ENCODE data around the gene STK24. TPM values are rescaled to one million over a fixed set of nuclear protein-coding genes. Genes with fewer than 3 reads are reported as not detected.

Gene STK24
- total RNA-seq, 1 experiment from 2014 or later, result 93.2 TPM

DNA sequence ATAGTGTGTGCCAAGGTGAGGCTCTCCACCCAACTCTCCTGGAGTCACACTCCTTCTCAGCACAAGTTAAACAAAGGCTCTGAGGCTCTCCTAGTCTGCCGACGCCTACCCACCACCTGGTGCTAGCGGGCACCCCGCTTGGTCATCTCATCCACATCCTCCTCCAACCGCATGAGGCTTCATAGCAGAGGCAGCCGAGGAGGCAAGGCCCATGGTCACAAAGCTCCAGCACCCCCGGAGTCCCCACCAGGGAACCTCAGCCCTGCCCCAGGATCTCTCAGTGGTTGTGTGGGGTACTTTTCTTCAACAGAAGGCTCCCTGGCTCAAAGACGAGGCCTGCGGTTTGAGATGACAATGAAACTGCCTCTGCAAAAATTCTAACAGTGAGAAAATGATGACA lies 43.0 kb downstream of the STK24 start:
- DNase-seq (ENCODE audit: low read depth), result no peak

DNA sequence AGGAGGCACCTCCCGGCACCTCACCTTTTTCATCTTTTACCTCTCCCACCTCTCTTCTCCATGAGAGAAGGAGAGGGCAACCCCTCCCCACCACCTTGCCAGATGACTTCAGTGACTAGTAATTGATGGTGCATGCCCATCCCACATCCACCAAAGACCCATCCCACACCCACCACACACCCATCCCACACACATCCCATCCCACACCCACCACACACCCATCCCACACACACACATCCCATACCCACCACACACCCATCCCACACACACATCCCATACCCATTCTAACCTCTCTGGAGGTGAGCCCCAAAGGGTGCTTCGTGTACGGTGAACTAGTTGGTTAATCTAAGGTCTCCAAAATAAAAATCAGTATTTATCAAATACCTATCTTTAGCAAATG lies 44.7 kb downstream of the STK24 start:
- DNase-seq (ENCODE audit: low read depth), result no peak

DNA sequence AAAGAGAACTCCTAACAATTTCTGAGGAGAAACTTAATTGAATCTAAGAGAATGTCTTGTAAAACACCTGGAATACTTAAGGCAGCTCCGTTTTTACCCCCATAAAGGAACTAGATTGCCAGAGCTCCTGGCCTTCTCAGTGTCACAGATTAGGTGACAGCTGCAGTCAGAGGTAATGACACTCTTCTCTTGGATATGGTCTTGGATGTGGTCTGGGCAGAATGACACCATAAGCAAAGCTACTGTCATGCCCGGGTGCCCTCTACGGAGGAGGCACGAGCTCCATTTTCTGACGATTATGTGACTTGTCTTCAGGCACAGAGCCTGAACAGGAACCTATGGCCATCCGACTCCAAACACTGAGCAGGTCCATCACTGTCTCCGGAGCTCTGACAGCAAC lies 46.7 kb downstream of the STK24 start:
- DNase-seq (ENCODE audit: low read depth), result no peak

DNA sequence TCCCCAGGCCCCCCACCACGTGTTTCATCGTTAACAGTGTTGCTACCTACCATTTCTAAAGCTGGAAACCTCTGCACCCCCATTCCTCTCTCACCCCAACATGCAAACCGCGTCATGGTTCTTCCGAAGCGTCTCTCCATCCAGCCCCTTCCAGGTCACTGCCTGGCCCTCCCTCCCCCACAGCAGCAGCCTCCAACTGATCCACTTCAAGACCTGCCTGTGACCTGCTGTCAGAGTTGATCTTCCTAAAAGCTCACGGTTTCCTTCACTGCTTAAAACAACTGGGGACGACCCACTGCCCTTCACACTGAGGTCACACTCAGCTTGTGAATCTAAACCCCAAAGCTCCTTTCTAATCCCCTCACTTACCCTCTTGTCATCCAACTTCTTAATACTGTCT lies 47.7 kb downstream of the STK24 start:
- DNase-seq (ENCODE audit: low read depth), result no peak

DNA sequence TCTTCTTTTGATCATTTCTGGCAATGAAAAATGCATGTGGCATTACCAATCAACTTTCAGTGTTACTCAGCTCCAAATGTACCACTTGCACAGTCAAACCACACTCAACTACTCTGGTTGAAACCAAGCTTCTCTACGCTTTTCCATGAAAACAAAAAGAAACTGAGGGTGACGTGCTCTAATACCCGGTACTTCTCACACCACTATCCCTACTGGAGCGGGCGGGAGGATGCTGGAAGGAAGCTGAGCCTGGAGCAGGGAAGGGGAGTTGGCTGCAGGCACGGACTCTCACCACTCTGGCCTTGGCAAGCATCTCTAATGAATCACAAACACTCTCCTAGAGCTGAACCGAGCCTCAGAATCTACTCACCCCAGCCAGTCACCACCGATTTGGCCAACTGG lies 48.2 kb downstream of the STK24 start:
- no peak for DNase-seq (ENCODE audit: low read depth)

DNA sequence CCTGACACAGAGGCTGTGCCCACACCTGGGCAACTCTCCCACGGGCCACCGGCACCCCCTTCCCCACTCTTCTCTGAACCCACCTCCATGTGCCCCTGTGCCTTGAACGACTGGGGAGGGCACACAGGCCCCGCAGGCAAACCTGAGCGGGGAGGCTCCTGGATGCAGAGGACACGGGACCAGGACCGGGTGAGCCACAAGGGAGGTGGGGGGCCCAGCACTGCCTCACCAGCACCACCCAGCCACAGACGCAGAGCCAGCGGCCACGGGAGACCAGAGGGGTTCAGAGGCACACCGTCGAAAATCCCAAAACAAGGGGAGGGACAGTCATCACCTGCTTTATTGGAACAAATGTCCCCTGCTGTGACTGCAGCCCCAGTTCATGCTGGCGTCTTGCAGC lies 49.4 kb downstream of the STK24 start:
- no peak for DNase-seq (ENCODE audit: low read depth)

DNA sequence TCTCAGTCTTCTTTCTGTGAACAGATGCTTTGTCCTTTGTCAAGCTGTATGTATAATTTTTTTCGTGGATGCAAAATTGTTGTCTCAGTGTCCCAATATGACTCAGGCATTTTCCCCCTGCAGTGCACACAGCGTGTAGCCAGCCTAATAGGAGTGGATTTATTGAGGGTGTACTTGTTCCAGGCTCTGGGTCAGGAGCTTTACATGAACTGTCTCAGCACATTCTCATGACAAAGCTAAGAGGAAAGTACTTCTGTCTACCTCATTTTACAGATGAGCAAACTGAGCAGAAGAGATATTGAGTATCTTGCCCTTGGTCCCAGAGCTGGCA lies 50.8 kb downstream of the STK24 start:
- no peak for DNase-seq (ENCODE audit: low read depth)

DNA sequence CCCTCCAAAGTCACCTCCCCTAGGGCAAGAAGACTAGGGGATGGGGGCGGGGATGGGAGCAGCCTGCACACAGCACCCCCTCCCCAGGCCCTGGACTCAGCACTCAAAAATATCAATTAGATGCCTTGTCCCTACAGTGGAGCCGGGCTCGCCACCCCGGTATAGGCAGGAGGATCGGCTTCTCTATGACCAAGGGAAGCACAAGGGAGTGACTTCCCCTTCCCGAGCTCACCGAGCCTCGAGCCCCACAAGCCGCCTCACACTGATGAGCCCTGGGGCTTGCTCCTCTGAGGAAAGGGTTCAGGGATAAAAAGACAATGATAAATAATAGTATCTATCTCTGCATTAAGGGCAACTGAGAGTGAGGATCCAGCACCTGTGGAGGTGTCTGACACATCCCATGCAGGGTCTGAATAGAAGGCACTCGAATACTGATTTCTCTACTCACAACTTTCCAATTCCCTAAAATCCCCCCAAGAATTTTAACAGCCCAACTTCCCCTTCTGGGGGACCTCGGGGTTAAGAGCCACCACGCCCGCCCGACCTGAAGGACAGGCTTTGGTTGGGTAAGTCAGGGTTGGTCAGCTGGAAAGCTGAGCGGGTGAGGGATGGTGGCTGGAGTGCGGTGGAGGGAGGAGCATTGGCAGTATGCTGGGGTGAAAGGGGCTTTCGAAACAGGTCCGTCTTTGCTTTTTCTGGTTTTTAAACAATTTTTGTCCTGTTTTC lies 51.3 kb downstream of the STK24 start:
- DNase-seq (ENCODE audit: low read depth), result no peak

DNA sequence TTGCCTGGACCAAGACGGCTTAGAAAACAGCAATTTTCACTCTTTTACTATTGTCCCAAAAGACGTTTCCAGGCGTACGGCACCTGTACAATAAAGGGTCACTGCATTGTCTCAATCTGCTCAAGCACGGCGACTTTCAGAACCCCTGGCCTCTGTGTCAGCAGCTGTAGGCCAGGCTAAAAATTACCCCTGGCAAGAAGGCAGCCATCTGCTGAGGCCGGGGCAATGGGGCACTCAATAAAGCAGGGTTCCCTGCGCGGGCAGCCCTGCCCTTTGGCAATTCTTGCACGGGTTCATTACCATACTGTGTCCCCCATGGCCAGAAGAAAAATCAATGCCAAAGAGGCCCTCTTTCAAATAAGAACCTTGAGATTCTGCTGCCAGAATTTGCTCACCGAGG lies 52.1 kb downstream of the STK24 start:
- DNase-seq (ENCODE audit: low read depth), result no peak

DNA sequence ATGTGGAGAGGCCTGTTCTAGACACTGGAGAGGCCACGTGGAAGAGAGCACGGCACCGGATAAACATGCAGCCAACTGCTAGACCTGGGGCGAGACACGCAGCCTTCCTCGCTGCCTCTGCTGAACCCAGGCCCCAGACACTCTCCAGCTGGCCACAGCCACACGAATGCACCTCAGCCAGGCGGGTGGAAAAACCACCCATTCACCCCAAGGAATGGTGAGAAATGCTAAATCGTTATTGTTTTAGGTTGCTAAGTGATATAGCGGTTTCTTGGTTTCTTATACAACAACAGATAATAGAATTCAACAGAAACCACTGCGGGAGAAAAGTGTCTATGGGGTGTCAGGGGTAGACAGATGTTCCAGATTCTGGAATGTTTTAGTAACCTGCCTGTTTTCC lies 52.5 kb downstream of the STK24 start:
- peak; percentile 3 for DNase-seq (ENCODE audit: low read depth)

DNA sequence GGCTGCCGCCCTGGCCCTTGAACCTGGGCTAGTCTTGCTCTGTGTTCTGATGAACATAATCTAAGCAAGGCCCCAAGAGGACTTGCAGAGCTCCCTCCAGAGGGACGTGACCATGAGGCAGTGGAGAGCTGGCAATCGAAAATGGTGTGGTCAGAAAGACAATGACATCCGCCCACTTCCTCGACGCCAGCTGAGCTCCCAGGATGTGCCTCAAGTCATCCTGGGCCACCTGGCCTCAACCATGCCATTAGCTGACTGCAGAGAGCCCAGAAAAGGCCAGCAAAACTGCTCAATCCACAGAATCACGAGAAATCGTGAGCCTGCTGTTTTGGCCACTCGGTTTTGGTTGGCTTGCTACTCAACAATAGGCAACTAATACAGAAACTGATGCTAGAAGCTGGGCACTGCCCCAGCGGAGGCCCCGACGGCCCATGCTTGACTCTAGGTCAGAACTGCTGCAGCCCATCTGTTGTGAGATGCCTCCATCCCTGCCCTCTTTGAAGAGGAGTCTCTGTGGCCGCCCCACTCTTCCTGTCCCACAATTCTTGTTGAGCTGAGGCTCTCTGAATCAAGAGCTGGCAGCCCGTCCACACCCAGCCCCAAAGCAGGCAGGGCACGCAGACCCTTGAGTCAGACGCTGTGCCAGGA lies 53.3 kb downstream of the STK24 start:
- DNase-seq (ENCODE audit: low read depth), result no peak

DNA sequence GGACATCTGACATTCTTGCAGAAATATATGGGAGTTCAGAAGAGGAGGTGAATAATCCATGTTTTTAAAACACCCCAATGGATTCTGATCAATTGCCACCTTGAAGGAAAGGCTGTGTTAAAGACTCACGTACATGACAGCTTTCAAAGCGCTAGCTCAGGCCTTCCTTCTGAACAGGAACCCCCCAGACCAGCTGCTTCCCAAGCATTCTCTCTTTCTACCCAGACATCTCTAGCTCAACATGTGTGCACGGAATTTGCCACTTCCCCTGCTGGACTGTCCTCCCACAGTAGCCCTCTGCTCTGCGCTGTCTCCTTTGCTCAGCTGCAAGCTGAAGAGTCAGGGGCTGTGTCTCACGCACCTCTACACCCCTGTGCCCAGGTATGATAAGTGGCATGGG lies 54.5 kb downstream of the STK24 start:
- DNase-seq (ENCODE audit: low read depth), result no peak

DNA sequence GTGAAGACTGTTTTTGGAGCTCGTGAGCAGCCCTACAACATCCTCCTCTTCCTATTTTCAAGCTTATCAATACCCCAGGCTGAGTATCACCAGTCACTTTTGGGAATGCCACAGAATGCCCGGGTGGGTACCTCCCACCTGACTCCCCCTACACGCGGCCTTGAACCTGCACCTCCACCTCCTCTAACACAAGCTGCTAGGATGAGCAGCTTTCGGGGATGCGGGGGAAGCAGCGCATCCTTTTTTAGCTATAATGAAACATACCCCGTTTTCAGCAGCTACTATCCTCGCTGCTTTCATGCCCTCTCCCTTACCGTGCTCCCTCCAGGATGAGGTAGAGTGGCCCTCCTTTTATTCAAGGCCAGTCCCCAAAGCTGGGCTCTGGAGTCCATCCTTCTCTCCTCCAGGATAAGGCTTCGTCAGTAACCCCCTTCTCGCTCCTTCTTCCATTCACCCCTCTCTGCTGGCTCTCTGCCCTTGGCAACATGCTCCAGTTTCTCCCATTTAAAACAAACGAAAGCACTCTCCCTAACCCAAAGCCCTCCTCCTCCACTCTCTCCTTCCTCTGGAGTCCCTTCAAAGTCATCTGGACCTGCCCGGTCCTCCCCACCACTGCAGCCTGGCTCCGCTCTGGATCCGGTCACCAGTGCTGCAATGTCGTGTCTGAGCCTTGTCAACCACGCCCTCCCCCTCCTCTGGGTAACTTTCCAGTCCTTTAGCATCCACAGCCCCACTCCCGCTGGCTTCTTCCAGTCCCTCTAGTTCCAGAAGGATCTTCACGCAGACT lies 55.3 kb downstream of the STK24 start:
- DNase-seq (ENCODE audit: low read depth), result no peak

DNA sequence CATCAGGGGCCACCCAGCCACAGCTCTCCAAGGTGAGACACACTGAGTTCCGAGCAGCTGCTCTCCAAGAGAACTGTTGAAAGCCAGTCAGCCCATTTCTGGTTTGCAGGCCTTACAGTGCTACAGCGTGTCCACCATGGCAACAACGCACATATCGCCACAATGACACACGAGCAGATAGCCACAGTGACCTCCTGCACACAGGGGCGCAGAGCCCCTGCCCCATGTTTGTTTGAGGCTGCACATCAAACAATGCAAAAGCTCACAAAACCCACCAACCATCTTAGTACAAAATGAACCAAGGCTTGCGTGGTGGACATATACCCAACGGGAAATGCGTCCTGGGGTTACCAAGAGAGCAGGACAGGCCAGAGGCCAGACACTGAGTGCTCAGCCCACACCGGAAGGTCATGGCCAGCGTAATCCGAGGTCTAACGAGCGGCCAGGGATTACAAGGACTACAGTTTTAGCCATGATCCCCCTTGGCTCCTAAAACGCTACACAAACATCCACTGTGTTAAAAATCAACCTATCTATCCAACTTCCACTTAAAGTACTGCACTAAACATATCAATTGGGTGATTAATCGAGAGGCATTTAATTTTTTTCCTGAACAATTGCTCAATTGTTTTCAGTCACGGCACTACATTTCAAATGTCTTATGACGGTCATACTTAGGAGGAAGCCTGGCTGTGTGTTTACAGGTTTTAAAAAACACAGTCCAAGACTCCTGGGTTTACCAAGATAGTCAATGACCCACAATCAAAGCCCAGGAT lies 56.0 kb downstream of the STK24 start:
- DNase-seq (ENCODE audit: low read depth), result no peak

DNA sequence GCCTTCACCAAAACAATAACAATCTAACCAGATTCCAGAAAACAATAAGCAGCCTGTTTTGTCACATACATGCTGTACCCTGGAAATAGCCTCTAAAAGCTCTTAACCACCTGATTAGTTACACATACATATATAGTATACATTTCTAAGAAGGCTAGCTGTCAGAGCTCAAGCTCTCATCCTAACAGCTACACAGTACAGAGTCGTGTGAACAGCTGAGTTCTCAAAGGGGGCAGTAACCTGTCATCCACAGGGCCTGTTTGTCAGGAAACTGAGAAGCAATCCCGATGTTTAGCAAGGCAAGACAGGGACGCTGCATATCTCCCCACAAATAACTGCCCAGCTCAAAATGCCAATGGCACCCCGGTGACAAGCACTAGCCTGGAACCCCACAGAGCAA lies 56.9 kb downstream of the STK24 start:
- no peak for DNase-seq (ENCODE audit: low read depth)

DNA sequence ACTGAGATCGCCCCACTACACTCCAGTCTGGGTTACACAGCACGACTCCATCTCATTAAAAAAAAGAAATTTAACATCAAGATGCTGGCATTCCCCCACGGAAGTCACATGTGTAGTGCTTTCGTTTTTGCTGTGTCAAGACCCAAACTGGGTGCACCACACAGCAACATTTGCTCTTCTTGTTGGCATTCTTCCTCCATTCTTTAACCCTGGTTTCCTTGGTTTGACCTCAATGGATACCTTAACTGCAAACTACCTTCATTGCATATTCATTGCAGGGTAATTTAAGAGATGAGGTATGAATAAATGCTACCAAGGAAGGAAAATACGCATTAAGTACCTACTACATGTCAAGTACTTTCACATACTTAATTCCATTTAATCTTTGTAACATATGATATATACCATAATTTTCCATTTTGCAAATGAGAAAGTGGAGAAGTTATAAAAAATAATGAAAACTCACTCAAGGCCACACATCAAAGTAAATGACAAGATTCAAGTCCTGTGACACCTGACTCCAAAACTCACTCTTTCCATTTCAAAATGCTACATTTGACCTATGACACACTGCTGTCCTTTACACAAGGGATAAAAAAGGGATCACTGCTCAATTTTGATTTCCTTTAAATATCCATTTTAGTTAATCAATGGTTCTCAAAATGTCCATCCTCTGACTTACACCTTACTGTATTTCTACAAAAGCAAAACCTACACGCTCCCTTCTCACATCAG lies 59.2 kb downstream of the STK24 start:
- no peak for DNase-seq (ENCODE audit: low read depth)

DNA sequence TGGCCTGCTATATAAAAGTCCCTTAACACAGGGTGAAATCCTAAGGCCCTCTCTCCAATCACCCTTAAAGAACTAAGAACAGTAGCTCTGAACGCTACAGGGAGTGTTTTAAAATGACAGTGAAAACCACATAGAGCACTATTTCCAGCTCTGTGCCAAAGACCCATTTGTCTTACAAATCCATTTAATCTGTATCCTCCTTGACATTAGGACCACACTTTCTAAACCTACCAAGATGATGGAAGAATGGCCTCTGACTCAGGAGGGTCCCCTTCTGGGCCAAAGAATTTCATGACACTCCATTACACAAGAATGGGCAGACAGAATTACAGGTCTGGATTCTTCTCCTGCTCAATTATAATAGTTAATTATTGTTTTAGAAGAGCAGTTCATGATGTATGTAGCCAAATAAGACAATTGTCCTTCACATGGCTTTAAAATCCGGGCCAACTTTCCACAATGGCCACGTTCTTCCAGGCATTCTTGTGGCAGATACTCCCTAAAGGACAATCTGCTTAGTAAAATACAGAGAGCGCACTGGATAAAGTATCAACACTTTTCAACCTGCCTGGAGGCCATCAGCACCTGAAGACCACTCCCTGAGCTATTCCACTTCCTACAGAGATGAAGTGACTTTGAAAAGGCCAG lies 61.0 kb downstream of the STK24 start:
- no peak for DNase-seq (ENCODE audit: low read depth)

DNA sequence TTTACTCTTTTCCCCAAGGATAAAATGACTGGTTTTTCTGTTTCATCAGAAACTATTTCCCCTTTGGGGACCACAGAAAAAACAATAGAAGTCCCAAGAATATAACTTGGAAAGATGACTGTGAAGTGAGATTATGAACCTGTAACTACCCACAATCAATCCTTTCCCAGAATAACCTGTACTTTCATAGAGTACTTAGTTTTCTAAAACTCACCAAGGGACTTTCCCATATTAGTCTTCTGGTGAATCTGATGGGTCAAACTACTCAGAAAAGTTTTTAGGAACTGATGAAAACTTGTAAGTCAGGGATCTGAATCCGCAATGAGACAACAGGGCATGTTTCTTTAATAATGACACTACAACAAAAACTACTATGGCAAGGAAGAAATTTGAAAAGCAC lies 62.6 kb downstream of the STK24 start:
- DNase-seq (ENCODE audit: low read depth), result no peak

DNA sequence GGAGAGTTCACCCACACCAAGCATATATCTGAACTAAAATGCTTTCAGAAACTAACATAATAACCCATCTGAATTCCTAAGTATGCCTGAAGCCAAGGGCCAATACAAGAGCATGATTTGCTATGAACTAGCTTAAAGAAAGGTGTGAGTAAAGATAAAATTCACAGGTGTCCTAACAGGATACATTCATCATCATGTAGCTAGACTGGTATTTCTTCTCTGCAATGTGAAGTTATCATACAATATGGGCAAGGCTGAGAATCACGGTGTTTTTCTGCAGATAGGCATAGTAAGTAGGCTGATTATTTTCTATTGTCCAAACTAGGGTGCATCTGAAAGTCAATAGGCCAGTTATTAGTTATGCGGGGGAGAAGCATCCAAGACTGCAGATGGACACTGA lies 63.1 kb downstream of the STK24 start:
- DNase-seq (ENCODE audit: low read depth), result no peak

DNA sequence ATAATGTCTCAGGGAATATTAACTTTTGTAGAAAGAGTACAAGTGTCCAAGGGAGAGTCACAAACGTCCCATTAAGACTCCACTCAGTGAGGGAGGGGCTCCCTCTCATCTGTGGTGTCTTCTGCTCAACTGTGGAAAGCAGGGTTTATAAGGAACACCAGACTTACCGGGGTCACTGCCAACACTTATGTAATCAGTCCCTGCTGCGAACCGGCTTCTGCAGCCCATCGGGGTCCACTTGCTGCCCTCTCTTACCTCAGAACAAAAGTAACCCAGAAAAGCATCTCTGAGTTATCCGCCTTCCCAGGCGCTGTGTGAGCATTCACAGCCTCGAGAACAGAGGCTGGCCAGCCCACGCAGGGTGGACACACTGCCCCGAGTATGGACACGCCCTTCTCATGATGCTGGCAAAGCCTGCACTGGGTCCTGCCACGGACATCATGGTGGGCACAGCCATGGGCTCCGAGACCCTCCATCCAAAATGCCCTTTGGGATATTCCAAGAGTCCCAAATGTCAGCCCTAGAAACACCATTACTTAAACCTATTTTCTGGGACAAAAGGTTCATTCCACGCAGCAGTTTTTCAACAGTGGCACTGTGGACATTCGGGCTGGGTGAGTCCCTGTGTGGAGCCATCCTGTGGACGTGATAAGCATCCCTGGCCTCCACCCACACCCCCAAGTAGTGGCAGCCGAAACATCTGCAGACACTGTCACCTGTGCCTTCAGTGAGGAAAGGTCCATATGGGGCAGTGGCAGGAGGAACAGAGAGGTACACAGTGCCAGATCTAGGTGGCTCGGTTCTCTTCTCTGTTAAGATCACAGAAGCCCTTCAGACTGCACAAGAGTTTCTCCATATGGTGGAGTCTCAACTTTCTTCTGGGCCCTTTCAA lies 63.9 kb downstream of the STK24 start:
- DNase-seq (ENCODE audit: low read depth), result no peak

Measured in M059J (cell line).